Measurements from ENCODE around the gene CCDC141.
"Not testable (repeated sequence)": the region's sequence is repeated elsewhere in the genome, so short reads cannot be mapped to it uniquely, and the experiment has no call there.

The CCDC141 gene, protein sequence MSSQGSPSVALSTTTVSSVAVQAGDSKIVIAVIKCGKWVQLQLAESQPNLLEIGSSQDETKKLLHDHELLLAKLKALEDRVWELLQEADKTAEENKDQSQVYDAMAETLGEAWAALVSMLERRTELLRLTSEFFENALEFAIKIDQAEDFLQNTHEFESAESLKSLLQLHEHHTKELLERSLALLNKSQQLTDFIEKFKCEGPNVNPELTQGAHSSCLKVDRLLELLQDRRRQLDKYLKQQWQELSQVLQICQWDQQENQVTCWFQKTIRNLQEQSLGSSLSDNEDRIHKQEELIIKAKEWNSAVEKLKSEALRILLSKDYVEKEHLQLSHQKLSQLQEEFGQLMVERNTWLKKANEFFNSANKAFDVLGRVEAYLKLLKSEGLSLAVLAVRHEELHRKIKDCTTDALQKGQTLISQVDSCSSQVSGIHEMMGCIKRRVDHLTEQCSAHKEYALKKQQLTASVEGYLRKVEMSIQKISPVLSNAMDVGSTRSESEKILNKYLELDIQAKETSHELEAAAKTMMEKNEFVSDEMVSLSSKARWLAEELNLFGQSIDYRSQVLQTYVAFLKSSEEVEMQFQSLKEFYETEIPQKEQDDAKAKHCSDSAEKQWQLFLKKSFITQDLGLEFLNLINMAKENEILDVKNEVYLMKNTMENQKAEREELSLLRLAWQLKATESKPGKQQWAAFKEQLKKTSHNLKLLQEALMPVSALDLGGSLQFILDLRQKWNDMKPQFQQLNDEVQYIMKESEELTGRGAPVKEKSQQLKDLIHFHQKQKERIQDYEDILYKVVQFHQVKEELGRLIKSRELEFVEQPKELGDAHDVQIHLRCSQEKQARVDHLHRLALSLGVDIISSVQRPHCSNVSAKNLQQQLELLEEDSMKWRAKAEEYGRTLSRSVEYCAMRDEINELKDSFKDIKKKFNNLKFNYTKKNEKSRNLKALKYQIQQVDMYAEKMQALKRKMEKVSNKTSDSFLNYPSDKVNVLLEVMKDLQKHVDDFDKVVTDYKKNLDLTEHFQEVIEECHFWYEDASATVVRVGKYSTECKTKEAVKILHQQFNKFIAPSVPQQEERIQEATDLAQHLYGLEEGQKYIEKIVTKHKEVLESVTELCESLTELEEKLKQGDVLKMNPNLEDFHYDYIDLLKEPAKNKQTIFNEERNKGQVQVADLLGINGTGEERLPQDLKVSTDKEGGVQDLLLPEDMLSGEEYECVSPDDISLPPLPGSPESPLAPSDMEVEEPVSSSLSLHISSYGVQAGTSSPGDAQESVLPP (N-terminal part only)
- 9.5 reads per million in 2 donors for total RNA-seq

DNA sequence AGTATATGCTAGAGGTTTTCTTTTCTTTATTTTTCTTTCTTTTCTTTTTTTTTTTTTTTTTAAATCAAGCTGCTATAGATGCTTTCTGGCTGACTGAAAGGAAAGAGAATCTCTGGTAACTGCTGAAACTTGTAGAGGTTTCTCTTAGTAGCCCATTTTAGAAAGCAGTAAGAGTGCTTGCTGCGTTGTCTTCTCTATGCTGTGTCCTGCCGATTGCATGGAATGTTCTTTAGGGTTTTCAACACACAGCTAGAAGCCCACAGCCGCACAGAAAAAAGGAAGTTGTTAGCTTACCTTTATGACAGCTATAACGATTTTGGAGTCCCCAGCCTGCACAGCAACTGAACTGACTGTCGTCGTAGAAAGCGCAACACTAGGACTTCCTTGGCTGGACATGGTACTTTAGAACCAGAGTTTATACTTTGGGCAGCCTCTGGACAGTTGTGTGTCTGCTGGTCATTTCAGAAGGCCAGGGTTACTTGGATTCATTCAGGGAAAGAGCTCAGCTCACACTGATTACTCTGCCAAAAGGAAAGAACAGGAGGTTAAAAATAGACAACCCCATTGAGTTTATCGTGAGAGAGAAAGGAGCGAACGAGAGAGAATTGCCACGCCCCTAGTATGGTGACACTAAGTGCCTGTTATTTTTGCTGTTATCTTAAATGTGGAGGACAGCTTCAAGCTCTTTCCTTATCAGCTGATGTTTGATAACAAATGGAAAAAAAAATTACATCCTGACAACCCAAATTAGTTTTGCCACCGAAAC is at the start of gene CCDC141:
CCDC141 (minus strand) TSS at position 592 of the 766 bp plus-strand sequence; CDS start at position 396, 196 bp downstream.
- DNase-seq, result no peak

DNA sequence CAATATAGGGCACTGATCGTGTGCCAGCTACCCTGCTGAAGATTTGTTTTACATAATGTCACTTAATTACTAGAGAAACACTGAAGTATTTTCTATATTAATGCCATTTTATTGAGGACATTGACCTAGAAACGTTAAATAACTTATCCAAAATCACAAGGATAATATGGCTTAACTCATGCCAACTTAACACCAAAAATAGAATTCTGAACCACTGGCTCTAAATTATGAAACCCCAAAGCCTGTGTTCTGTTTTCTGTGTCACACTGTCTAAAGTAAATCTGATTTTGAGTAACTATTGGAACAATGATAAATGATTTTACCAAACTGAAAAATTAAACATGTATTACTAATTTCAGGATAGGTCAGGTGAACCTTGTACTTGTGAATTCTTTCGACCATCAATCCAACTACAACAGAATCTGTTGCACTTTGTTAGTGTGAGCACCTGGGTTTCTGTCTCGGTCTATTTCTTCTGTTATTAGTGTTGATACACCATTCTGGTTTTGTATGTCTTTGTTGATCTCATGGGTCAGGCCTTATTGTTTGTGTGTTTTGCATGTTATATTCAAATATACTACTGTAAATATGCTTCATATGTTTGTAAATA is 48.2 kb upstream of the CCDC141 start:
- no peak for DNase-seq

DNA sequence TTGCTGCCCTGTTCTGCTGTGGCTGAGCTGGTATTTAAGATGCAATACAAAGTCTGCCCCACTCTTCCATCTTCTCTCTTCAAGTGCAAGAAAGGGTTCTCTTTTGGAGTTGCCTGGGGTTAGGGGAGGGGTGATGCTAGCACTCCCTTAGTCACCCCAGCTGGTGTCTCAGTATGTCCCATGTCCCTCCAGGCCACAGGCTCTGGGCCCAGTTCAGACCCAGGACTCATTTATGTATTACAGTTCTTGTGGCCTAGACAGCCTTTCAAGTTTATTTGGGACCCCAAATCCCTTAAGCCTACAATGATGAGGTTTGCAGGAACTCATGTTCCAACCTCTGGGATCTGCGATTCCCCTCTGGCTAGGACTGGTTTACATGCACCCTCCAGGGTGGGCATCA is 47.2 kb upstream of the CCDC141 start:
- no peak for DNase-seq

DNA sequence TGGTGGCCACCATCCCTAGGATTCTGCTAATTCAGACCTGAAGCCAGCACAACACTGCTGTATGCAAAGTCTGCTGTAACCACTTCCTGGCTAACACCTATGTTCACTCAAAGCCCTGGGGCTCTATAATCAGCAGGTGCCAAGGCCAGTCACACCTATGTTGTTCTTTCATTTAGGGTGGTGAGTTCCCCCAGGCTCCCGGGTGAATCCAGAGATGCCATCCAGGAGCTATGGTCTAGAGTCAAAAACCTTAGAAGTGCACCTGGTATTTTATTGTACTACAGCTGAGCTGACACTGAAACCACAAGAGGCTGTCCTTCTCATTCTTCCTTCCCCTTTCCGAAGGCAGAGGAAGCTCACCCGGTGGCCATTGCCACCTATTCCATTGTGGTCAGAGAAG is 46.2 kb upstream of the CCDC141 start:
- DNase-seq, result no peak

DNA sequence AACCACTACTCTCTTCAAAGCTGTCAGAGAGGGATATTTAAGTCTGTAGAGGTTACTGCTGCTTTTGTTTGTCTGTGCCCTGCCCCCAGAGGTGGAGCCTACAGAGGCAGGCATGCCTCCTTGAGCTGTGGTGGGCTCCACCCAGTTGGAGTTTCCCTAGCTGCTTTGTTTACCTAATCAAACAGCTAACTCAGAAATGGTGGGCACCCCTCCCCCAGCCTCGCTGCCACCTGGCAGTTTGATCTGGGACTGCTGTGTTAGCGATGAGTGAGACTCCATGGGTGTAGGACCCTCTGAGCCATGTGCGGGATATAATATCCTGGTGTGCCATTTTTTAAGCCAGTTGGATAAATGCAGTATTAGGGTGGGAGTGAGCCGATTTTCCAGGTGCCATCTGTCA is 43.0 kb upstream of the CCDC141 start:
- DNase-seq, result not testable (repeated sequence)

DNA sequence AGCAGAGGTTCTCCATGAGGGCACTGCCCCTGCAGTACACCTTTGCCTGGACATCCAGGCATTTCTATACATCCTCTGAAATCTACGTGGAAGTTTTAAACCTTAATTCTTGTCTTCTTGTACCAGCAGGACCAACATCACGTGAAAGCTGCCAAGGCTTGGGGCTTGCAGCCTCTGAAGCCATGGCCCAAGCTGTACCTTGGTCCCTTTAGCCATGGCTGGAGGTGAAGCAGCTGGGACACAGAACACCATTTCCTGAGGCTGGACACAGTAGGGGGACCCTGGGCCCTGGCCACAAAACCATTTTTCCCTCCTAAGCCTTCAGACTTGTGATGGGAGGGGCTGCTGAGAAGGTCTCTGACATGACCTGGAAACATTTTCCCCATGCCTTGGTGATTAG is 32.8 kb upstream of the CCDC141 start:
- DNase-seq, result no peak

DNA sequence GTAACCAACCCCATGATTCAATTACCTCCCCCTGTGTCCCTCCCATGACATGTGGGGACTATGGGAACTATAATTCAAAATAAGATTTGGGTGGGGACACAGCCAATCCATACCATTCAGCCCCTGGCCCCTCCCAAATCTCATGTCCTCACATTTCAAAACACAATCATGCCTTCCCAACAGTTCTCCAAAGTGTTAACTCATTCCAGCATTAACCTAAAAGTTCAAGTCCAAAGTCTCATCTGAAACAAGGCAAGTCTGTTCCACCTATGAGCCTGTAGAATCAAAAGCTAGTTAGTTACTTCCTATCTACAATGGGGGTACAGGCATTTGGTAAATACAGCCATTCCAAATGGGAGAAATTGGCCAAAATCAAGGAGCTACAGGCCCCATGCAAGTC is 32.0 kb upstream of the CCDC141 start:
- no peak for DNase-seq

DNA sequence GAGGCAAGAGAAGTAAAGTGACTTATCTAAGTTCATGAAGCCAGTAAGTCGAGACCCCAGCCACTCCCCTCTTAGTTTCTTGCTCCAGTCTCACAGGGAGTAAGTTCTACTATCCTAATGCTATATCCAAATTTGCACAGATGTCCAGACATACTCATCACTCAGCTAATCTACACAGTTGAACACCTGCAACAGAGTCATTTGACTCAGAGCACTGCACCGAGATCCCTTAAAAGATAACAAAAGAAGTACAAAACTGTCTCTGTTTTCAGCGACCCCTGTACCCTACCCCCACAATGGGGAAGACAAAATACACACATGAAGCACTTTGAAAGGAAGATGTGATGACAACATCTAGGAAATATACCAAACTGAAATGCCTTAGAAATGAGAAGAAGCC is 22.6 kb upstream of the CCDC141 start:
- no peak for DNase-seq

DNA sequence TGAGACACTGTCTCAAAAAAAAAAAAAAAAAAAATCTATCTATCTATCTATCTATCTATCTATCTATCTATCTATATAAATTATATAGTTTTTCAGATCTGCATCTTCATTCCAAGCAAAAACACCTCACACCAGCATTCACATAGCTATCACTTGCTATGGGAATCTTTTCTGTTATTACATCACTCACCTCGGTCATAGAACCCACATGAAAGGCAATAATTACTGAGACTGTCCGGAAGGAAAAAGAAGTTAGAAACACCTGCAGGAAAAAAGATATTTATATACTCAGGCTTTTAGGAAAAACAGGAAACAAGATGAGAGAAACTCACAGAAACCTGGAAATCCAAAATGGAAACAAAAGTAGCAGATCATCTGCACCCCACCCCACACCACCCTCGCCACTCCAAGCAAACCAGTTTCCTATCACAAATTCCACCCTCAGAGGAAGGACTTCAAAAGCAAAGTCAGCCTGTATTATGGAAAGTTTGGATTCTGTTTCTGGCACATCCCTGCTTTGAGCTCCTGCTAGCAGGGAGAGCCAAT is 21.9 kb upstream of the CCDC141 start:
- DNase-seq, result no peak

DNA sequence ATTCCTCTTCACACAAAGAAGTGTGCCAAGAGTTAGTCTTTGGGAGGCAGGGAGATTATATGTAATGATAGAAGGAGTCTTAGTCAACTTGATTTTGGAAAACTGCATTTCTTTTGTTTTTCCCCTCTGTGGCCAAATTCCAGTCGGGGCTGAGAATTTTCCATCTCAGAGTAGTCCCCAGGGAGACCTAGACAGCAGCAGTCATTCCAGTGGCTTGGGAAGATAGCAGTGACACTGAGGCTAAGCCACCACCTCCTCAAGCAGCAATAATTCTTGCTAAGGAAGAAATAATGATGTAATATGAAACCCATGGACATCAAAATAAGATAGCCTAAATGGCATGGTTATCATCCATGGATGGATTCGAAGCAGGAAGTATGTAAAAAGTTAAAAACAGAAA is 21.0 kb upstream of the CCDC141 start:
- no peak for DNase-seq

DNA sequence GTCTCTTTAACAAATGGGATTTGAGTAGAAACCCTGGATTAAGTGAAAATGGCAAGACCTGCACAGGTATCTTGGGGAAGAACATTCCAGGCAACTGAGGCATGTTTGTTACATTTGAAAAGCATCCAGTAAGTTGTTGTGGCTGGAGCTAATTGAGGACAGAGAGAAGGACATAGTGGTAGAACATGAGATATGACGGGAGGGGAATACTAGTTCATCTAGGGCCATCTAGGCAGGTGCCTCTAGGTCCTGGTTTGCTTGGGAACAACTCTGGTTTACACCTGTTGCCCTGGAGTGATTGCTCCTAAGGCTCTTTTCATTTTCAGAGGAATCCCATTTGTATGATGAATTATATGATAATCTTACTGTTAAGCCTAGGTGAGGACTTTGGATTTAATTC is 19.7 kb upstream of the CCDC141 start:
- no peak for DNase-seq

DNA sequence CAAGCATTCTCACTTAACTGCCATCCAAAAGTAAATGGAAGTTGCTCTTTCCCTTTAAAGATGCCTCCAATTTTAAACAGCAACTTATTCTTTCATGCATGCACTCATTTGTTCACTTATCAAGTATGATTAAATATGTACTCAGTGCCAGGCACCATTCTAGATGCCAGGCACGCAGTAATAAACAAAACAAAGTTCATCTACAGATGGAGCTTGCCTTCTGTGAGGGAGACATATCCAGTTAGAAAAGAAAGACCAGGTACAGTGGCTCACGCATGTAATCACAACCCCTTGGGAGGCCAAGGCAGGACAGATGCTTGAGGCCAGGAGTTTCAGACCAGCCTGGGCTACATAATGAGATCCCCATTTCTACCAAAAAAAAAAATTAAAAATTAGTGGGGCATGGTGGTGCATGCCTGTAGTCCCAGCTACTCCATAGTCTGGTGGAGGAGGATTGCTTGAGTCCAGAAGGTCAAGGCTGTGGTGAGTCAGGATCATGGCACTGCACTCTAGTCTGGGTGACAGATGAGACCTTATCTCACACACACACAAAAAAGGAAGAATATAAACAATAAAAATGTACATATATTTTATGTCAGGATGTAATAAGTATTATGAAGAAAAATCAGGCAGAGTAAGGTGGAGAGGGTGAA is 19.2 kb upstream of the CCDC141 start:
- DNase-seq, result no peak

DNA sequence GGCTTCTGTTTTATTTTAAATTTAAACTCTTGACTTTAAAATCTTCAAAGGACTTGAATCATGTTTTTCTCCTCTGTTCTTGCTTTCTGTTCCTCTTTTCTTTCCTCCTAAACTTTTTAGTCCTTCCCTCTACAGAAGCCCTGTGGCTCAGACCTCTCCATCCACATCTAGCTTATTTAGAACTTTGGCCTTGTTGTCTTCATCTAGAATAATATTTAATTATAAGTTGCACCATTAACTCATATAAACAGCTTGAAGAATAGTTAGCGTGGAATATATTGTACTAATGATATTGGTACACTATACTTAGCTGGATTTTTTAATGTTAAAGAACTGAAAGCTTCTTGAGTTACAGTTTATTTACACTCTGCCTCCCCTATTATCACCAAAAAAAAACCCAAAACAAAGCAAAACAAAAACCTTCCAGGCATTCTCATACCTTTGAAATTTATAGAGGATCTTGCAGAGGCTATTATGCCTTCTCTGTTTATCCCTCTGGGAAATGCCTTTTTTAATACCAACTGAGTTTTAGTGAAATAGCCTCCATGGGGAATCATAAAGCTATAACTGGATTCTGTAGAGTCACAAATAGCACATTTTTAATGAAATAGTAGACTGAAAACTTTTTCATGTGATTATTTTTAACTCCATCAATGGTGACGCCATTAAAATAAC is 9.2 kb upstream of the CCDC141 start:
- DNase-seq, result no peak

DNA sequence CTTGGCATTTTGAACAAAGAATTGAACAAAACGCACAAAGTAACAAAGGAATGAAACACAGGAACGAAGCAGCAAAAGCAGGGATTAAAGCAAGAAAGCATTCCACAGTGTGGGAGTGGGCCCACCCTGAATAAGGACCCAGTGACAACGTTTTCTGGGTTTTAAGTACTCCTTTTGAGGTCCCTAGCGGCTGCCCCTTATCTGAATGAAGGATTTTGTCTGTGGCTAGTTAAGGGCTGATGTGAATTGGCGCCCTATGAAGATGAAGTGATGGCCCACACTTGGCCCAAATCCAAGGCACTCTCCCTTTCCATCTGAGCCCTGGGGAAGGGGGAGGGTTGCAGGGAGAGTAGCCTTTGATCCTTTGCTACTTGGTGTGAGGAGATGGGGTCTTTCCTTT is 7.8 kb upstream of the CCDC141 start:
- DNase-seq, result no peak

DNA sequence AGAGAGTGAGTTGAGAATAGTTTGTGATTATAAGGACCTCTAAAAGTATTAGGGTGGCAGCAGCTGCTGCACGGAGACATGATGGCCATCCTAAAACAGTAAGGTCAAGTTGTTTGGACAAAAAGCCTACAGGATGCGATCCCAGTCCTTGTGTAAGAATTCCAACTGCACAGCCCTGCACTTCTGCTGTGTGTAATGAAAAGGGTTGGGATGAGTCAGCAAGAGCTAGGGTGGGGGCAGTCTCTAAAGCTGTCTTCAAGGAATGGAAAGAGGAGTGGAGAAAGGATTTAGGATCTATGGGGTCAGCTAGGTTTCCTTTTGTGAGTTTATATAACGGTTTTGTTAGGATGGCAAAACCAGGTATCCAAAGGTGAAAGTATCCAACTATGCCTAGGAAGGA is 3.6 kb upstream of the CCDC141 start:
- DNase-seq, result not testable (repeated sequence)

DNA sequence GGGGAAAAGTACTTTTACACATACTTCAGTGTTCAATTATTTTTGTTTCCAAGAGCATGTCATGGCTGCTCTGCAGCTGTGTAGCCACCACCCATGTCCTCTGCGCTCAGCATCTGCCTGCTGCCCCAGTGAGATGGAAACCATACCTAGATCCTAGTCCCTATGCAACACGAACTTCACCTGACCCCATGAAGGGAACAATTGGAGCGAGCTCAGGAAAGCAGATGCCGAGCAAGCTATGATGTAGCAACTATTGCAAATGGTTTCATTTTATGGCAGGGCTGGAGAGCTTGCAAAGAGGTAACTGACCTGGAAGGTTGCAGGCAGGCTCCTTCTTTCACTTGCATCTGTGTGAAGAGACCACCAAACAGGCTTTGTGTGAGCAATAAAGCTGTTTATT is 1.3 kb upstream of the CCDC141 start:
- DNase-seq, result no peak

DNA sequence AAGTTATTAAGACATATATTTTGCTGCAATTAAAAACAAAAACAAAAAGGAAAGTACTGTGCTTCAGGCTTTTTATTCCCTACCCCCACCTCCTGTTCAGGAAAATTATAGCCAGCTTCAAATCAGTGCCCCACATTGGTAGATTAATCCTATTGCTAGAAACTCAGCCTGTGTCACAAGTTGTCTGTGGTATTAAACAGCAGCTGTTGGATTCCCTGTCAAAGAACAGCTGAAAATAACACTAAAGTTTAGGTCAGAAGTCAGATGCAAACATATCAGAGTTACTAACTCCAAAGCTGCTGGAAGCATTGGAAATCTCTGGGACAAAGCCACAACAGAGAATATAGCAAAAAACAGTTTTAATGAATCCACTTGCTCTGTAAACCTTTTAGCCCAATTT is 818 bp upstream of the CCDC141 start:
- no peak for DNase-seq

DNA sequence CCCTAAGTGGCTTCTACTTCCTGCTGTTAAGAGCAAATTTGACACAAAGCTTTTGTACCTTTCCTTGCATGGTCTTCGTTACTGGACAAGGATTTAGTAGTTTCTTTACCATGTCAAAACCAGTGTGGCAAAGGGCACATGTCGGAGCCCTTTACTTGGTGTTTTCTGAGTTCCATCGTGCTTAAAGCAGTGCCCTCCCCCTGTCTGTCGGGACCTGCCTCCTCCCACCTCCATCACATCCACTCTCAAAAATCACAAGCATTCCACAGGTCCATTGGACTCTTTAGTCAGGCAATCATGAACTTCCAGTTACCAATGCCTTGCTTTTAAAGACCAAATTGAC is 763 bp downstream of the CCDC141 start:
- DNase-seq, result no peak

DNA sequence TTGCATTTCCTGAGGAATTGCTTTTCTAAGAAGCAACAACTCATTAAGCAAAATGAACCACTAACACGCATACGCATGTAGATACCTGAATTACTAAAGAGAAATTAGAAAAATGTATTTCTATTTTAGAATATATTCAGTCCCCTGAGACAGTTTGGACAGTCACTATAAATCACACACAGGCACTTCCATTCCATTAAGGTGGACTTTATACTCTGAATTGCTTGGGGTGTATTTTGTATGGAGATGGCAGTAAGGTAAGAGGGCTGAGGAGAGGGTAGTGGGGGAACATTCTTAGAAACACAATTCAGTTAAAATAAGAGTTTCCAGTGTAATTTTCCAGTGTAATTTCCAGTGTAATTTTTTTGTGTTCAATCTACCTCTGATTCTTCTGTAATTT is 1.8 kb downstream of the CCDC141 start:
- no peak for DNase-seq

DNA sequence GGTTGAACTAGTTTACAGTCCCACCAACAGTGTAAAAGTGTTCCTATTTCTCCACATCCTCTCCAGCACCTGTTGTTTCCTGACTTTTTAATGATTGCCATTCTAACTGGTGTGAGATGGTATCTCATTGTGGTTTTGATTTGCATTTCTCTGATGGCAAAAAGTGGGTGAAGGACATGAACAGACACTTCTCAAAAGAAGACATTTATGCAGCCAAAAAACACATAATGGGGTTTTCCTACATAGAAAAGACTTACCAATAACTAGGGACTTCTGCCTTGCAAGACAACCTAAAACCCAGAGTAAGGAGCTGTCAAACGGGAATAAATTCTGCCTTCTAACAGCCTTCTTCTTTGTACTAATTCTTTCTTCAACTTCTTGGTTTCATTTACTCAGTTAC is 4.3 kb downstream of the CCDC141 start:
- DNase-seq, result not testable (repeated sequence)

DNA sequence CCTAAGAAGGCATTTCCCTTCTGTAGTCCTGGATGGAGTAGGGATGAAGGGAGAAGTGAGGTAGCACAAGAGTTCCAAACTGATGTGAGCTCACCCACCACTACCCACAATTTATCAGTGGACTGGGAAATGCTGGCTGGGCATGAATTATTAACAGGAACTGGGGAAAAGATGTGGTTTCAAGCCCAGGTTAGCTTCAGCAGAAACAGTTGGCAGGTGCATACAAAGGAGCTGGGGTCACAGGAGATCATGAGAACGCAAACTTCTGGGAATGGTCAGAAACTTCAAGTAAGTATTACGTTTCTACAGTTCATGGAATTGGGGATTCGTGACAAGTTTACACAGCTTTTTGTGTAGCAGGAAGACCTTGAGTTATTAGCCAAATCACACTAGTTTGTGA is 5.4 kb downstream of the CCDC141 start:
- no peak for DNase-seq

Measured in activated gamma-delta T cell (primary cell).